KOPT-K1 (cell line): ENCODE data around the gene ZNF69.
A peak's percentile ranks its signal among the peaks of the same experiment; 100 is the strongest.
"Not testable (repeated sequence)": the region's sequence is repeated elsewhere in the genome, so short reads cannot be mapped to it uniquely, and the experiment has no call there.

Experiments
- H3K27ac ChIP-seq: fragments of 200-600 bp; sonication (generic); 2 replicates; pipeline ENCODE4 v1.5.1; 2016; ENCODE audit warnings: antibody characterized with exemption, mild to moderate bottlenecking, low read depth, low read length; ENCODE audit not compliant: poor library complexity, severe bottlenecking
- H3K36me3 ChIP-seq: fragments of 200-600 bp; sonication (generic); 2 replicates; pipeline ENCODE4 v1.5.1; 2017; ENCODE audit warnings: antibody characterized with exemption, mild to moderate bottlenecking, low read length, moderate library complexity; ENCODE audit not compliant: insufficient read depth
- H3K9me3 ChIP-seq: fragments of 200-600 bp; sonication (generic); 2 replicates; pipeline ENCODE4 v1.5.1; 2017; ENCODE audit warnings: antibody characterized with exemption, low read length, mild to moderate bottlenecking; ENCODE audit not compliant: insufficient read depth, poor library complexity, severe bottlenecking

The ZNF69 gene

GRCh38 chr19:11925651-11926187, 38.1 kb downstream of the ZNF69 start:
- H3K27ac ChIP-seq, result peak overlapping the region; percentile 99
- peaks cover 42% of the 10 kb centered on the region for H3K36me3 ChIP-seq
- peaks cover 34% of the 10 kb centered on the region for H3K9me3 ChIP-seq

- Histone ChIP-seq H3K36me3 (peaks cover 57% of the 10 kb centered on the region), H3K27ac (no peak overlapping the region), H3K9me3 (peaks cover 49% of the 10 kb centered on the region)
These were observed 39.6 kb downstream of the ZNF69 start for GRCh38 chr19:11927227-11927626.

DNA sequence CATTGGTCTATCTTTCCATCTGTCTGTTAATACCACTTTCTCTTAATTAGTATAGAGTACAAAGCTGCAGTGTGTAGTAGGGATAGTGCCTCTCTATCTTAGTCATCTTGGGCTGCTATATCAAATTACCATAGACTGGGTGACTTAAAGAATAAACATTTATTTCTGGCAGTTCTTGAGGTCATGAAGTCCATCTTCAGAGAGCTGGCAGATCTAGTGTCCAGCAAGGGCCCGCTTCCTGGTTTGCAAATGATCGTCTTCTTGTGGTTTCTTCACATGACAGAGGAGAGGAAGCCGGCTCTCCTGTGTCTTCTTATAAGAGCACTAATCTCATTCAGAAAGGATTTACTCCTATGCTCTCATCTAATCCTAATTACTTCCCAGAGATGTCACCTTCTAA, 43.5 kb downstream of the ZNF69 start:
- Histone ChIP-seq H3K27ac (no peak overlapping the region), H3K9me3 (peaks cover 87% of the 10 kb centered on the region)

DNA sequence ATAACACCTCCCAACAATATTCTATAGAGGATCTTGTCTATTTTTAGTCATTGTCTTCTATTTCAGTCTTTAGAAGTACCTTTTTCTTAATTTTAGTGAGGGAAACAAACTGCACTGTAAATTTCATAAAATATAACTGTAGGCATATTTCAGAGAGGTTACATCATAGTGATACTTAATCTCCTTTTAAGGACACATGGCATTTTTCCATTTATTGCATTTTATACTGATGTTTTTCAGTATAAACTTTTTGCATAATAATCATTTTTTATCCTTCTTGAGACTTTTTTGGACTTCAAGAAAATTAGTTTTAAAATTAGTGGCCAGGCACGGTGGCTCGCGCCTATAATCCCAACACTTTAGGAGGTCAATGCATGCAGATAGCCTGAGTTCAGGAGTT, 43.9 kb downstream of the ZNF69 start:
- H3K9me3 ChIP-seq, result peaks cover 89% of the 10 kb centered on the region
- H3K36me3 ChIP-seq, result peaks cover 91% of the 10 kb centered on the region
- no peak overlapping the region for H3K27ac ChIP-seq

More for the DNA sequence above, 43.5 kb downstream of the ZNF69 start:
- H3K36me3 ChIP-seq, result peaks cover 92% of the 10 kb centered on the region

- Histone ChIP-seq H3K36me3 (peaks cover 80% of the 10 kb centered on the region), H3K9me3 (peaks cover 87% of the 10 kb centered on the region)
- H3K27ac ChIP-seq, result not testable (repeated sequence)
These were observed 48.2 kb downstream of the ZNF69 start for GRCh38 chr19:11935829-11936228.

DNA sequence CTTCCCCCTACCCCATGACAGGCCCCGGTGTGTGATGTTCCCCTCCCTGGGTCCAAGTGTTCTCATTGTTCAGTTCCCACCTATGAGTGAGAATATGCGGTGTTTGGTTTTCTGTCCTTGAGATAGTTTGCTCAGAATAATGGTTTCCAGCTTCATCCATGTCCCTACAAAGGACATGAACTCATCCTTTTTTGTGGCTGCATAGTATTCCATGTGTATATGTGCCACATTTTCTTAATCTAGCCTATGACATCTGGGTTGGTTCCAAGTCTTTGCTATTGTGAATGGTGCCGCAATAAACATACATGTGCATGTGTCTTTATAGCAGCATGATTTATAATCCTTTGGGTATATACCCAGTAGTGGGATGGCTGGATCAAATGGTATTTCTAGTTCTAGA, 50.8 kb downstream of the ZNF69 start:
- peaks cover 87% of the 10 kb centered on the region for H3K9me3 ChIP-seq
- not testable (repeated sequence) for H3K27ac ChIP-seq
- peaks cover 74% of the 10 kb centered on the region for H3K36me3 ChIP-seq

- Histone ChIP-seq H3K9me3 (peaks cover 90% of the 10 kb centered on the region), H3K36me3 (peaks cover 80% of the 10 kb centered on the region)
- not testable (repeated sequence) for H3K27ac ChIP-seq
These were observed 53.8 kb downstream of the ZNF69 start for GRCh38 chr19:11941361-11941887.

- Histone ChIP-seq H3K9me3 (peaks cover 93% of the 10 kb centered on the region), H3K27ac (no peak overlapping the region), H3K36me3 (peaks cover 84% of the 10 kb centered on the region)
These were observed 54.6 kb downstream of the ZNF69 start for GRCh38 chr19:11942008-11942842.

DNA sequence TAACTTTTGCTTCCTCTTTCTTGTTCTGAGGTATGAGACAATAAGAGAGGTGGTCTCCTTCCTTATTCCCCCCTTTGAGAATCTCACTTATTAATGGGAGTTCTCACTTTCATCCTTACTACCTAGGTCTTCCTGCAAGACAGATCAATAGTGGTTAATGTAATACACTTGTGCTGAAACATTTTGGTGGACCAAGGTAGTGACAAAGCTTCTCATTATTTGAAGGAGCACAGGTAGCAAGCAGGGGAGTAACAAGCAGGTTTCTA, 55.2 kb downstream of the ZNF69 start:
- no peak overlapping the region for H3K27ac ChIP-seq
- peaks cover 93% of the 10 kb centered on the region for H3K9me3 ChIP-seq
- H3K36me3 ChIP-seq, result peaks cover 84% of the 10 kb centered on the region

GRCh38 chr19:11944656-11945055, 57.1 kb downstream of the ZNF69 start:
- H3K36me3 ChIP-seq, result peaks cover 93% of the 10 kb centered on the region
- peaks cover 100% of the 10 kb centered on the region for H3K9me3 ChIP-seq
- no peak overlapping the region for H3K27ac ChIP-seq

DNA sequence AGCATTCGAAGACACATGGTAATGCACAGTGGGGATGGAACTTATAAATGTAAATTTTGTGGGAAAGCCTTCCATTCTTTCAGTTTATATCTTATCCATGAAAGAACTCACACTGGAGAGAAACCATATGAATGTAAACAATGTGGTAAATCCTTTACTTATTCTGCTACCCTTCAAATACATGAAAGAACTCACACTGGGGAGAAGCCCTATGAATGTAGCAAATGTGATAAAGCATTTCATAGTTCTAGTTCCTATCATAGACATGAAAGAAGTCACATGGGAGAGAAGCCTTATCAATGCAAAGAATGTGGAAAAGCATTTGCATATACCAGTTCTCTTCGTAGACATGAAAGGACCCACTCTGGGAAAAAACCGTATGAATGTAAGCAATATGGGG, 61.1 kb downstream of the ZNF69 start:
- Histone ChIP-seq H3K9me3 (peaks cover 100% of the 10 kb centered on the region), H3K27ac (no peak overlapping the region), H3K36me3 (peaks cover 100% of the 10 kb centered on the region)

DNA sequence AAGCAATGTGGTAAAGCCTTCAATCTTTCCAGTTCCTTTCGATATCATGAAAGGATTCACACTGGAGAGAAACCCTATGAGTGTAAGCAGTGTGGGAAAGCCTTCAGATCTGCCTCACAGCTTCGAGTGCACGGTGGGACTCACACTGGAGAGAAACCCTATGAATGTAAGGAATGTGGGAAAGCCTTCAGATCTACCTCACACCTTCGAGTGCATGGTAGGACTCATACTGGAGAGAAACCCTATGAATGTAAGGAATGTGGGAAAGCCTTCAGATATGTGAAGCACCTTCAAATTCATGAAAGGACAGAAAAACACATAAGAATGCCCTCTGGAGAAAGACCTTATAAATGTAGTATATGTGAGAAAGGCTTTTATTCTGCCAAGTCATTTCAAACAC, 61.6 kb downstream of the ZNF69 start:
- H3K36me3 ChIP-seq, result peaks cover 94% of the 10 kb centered on the region
- H3K9me3 ChIP-seq, result peaks cover 100% of the 10 kb centered on the region
- H3K27ac ChIP-seq, result no peak overlapping the region

DNA sequence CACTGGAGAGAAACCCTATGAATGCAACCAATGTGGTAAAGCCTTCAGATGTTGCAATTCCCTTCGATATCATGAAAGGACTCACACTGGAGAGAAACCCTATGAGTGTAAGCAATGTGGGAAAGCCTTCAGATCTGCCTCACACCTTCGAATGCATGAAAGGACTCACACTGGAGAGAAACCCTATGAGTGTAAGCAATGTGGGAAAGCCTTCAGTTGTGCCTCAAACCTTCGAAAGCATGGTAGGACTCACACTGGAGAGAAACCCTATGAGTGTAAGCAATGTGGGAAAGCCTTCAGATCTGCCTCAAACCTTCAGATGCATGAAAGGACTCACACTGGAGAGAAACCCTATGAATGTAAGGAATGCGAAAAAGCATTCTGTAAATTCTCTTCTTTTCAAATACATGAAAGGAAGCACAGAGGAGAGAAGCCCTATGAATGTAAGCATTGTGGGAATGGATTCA, 62.1 kb downstream of the ZNF69 start:
- Histone ChIP-seq H3K36me3 (peaks cover 90% of the 10 kb centered on the region), H3K9me3 (peaks cover 100% of the 10 kb centered on the region)
- not testable (repeated sequence) for H3K27ac ChIP-seq

DNA sequence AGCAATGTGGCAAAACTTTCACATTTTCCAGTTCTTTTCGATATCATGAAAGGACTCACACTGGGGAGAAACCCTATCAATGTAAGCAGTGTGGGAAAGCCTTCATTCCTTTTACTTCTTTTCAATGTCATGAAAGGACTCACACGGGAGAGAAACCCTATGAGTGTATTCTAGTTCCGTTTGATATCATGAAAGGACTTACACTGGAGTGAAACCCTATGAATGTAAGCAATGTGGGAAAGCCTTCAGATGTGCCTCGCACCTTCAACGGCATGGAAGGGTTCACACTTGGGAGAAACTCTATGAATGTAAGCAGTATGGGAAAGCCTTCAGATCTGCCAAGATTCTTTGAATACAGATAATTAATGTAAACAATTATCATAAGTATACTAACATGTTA, 62.7 kb downstream of the ZNF69 start:
- Histone ChIP-seq H3K27ac (no peak overlapping the region), H3K9me3 (peaks cover 98% of the 10 kb centered on the region), H3K36me3 (peaks cover 83% of the 10 kb centered on the region)
